Left ventricle myocardium superior (tissue), 1 donor: ENCODE data around the gene PAK4. TPM values are rescaled to one million over a fixed set of nuclear protein-coding genes. Genes with fewer than 3 reads are reported as not detected.

ENCODE experiments used
- ATAC-seq: fragments of 200-7000 bp; cut with Tn5 transposase; one replicate; pipeline ENCODE4 v1.9.1; 2020; ENCODE audit warnings: mild to moderate bottlenecking, moderate library complexity
- DNase-seq: peaks from one replicate; pipeline ENCODE4 v3.0.0-alpha.2; 2020
- intact Hi-C: fragments of 100-400 bp; cut with micrococcal nuclease; formaldehyde crosslinking; loops from one replicate; pipeline ENCODE4 v1.11.0; 2022
- total RNA-seq: library from RNA; stranded (reverse); fragmentation: NEBNext Ultra II Directional; extraction: Animal tissue kit (Norgen Biotek cat#: 25700); gene quantifications from one replicate; pipeline ENCODE4 v1.2.1, GENCODE V29; 2021
- donor health status: DM: no; HTN: yes; CAD: no; lungs with severe emphysema.

Gene PAK4
- total RNA-seq, 1 donor from 2014 or later: 17.4 TPM

DNA sequence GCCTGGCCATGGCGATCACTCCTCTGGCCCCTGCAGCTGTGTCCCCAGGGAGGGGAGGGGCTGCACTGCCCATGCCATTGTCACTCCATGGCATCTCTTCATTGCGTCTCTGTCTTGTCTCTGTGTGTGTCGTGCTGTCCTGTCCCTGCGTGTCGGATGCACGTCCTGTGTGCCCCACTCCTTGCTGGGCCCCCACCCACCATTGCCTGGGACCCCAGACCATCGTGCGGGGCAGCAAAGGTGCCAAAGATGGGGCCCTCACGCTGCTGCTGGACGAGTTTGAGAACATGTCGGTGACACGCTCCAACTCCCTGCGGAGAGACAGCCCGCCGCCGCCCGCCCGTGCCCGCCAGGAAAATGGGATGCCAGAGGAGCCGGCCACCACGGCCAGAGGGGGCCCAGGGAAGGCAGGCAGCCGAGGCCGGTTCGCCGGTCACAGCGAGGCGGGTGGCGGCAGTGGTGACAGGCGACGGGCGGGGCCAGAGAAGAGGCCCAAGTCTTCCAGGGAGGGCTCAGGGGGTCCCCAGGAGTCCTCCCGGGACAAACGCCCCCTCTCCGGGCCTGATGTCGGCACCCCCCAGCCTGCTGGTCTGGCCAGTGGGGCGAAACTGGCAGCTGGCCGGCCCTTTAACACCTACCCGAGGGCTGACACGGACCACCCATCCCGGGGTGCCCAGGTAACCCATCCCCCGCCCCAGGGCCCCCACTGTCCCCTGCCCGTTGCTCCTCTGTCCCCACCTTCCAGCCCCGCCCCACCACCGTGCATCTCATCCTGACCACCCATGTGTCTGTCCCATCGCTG, 47.3 kb downstream of the PAK4 start:
- intact Hi-C loops: no loop called here
- DNase-seq (no peak), ATAC-seq (no peak)

DNA sequence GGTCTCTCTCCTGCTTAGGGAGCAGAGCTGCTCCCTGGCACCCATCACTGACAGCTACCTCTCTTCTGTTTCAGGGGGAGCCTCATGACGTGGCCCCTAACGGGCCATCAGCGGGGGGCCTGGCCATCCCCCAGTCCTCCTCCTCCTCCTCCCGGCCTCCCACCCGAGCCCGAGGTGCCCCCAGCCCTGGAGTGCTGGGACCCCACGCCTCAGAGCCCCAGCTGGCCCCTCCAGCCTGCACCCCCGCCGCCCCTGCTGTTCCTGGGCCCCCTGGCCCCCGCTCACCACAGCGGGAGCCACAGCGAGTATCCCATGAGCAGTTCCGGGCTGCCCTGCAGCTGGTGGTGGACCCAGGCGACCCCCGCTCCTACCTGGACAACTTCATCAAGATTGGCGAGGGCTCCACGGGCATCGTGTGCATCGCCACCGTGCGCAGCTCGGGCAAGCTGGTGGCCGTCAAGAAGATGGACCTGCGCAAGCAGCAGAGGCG, 48.0 kb downstream of the PAK4 start:
- ATAC-seq: no peak
- DNase-seq: no peak
- intact Hi-C loops: no loop called here

DNA sequence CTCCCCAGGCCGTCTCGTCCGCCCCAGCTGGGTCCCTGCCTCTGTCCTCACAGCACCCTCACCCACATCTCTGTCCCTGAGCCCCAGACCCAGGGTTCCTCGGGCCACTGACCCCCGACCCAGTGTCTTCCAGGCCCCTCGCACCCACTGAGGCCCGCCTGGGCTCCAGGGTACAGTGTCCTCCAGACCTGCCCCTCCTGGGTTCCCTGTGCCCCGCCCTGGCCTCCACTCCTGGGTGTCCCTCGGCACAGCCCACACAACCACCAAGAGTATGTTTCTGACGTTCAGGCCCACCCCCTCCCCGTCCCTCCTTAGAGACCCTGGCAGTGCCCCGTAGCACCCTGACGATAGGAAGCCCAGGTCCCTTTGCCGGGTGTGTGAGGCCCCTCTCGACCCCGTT, 48.6 kb downstream of the PAK4 start:
- DNase-seq (no peak), ATAC-seq (no peak)
- intact Hi-C loops: no loop called here

DNA sequence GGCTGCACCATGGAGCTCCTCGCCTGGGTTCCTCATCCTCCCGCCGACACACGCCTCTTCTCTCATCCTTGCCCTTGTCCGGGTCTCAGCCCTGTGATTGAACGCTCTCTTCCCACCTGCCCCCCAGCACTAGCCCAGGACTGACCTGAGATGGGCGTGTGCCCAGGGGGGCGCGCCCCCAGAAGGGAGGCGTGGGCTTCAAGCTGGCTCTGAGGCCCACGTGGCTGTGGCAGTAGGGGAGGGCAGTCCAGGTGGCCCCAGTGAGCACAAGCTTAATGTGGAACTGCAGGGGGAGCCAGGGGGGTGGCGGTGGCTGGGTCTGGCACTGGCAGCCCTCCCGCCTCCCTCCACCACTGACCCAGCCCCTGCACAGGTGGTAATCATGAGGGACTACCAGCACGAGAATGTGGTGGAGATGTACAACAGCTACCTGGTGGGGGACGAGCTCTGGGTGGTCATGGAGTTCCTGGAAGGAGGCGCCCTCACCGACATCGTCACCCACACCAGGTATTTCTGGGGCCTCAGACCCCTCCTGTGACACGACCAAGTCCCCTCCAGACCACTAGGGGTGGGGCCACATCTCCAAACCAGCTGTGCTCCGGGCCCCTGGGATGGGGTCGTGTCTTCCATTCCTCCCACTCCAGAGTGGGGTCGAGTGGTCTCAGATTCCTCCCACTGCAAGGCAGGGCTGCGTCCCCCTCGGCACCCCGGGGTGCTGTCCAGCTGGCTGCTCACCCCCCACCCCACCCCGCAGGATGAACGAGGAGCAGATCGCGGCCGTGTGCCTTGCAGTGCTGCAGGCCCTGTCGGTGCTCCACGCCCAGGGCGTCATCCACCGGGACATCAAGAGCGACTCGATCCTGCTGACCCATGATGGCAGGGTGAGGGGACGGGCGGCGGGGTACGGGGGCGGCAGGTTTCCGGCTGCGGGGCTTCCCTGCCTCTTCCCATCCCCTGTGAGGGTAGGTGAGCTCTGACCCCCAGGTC, 49.3 kb downstream of the PAK4 start:
- intact Hi-C loops: no loop called here
- no peak for DNase-seq
- ATAC-seq: no peak

DNA sequence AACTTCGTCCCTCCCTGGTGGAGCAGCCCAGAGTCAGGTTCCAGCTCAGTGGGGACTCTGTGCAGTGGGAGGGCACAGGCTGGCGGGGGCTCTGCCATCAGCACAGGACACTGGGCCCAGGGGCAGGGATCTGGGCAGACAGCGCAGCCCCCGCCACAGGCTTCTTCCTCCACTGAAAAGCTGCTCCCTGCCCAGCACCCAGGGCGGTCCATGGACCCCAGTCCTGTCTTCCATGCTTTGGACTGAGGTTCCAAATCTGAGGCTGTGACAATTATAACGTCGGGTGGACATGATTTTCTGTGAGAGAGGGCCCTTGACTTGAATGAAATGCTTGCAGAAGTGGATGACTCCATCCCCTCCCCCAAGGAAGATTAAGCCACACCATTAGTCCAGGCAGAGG, 50.0 kb downstream of the PAK4 start:
- intact Hi-C loops: no loop called here
- ATAC-seq: no peak
- no peak for DNase-seq

DNA sequence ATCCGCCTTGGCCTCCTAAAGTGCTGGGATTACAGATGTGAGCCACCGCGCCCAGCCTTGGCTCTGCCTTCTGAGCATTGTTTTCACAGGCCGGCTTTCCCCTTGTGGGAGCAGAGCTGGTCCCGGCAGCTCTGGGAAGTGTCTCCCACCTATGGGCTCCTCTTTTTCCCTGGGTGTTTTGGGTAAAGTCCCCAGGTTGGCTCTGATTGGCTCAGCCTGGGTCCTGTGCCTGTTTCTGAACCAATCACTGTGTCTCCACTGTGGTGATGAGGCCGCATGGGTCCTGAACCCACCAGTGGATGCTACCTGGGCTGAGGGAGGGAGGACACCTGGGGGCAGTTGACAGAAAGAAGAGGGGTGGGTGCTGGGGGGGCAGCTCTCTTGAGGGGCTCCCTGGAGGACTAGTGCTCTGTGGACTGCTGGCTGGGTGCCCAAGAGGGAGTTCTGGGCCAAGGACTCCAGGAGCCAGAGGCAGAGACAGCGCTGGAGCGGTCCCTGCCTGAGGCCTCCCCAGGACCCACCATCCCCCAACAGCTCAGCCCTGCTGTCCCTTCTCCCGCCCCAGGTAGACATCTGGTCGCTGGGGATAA, 51.6 kb downstream of the PAK4 start:
- DNase-seq: no peak
- intact Hi-C loops: no loop called here

DNA sequence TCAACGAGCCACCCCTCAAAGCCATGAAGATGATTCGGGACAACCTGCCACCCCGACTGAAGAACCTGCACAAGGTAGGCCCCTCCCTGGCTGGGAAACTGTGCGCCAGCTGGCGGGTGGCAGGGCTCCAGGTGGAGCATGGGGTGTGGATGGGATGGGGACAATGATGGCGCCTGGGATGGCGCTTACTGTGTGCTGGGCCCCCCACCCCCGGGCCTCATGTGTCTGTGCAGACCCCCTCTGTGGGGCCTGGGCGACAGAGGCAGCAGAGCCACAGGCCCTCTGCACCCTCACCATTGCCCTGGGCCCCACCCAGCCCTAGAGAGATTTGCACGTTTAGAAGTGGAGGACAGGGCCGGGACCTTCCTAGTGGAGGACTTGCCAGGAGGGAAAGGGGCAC, 52.1 kb downstream of the PAK4 start:
- intact Hi-C loops: no loop called here
- ATAC-seq (no peak), DNase-seq (no peak)

More for the DNA sequence above, 51.6 kb downstream of the PAK4 start:
- no peak for ATAC-seq

DNA sequence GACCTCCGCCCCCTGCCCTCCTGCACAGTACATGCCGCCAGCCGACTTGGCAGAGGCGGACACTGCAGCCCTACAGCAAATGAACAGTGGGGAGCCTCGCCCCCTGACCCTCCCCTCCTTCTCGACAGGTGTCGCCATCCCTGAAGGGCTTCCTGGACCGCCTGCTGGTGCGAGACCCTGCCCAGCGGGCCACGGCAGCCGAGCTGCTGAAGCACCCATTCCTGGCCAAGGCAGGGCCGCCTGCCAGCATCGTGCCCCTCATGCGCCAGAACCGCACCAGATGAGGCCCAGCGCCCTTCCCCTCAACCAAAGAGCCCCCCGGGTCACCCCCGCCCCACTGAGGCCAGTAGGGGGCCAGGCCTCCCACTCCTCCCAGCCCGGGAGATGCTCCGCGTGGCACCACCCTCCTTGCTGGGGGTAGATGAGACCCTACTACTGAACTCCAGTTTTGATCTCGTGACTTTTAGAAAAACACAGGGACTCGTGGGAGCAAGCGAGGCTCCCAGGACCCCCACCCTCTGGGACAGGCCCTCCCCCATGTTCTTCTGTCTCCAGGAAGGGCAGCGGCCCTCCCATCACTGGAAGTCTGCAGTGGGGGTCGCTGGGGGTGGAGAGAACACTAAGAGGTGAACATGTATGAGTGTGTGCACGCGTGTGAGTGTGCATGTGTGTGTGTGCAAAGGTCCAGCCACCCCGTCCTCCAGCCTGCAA, 52.9 kb downstream of the PAK4 start:
- ATAC-seq (no peak), DNase-seq (no peak)
- intact Hi-C loops: no loop called here

DNA sequence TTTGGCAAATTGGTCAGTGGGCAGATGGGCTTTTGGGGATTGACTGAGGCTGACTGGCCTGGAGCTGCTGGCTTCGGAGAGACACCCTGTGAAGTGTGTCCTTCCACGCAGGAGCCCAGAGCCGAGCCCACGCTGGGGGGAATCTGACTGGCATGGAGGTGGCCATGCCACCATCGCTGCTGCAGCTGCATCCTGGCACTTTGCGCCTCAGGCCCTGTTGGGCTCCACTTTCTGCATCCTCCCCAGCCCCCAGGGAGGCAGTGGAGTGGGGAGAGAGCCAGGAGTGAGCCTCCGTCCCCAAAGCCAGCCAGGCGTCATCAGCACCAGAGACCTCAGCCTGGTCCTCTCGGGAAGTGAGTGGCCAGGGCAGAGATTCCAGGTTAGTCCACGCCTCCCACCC, 54.2 kb downstream of the PAK4 start:
- intact Hi-C loops: loop anchor here (10.0 kb wide), 1 partner anchor 65 kb away; no protein-coding TSS in a partner anchor
- no peak for DNase-seq

DNA sequence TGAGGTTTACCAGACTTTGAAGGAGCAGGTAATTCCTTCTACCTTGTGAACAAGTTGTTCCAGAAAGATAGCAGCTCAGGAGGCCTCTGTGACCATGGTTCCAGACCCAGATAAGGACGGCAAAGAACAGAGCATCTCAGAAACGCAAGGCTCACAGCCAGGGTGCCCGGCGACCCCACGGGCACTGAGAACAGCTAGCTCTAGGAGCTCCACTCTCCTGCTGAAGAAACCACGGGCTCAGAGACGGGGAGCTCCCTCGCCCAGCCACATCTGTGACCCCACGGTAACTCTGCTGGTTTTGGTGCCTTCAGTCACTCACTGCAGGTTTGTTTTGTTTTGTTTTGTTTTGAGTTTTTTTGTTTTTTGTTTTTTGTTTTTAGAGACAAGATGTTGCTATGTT, 55.2 kb downstream of the PAK4 start:
- ATAC-seq (no peak), DNase-seq (no peak)
- intact Hi-C loops: loop anchor here (10.0 kb wide), 1 partner anchor 66 kb away; no protein-coding TSS in a partner anchor

More for the DNA sequence above, 54.2 kb downstream of the PAK4 start:
- ATAC-seq: no peak

DNA sequence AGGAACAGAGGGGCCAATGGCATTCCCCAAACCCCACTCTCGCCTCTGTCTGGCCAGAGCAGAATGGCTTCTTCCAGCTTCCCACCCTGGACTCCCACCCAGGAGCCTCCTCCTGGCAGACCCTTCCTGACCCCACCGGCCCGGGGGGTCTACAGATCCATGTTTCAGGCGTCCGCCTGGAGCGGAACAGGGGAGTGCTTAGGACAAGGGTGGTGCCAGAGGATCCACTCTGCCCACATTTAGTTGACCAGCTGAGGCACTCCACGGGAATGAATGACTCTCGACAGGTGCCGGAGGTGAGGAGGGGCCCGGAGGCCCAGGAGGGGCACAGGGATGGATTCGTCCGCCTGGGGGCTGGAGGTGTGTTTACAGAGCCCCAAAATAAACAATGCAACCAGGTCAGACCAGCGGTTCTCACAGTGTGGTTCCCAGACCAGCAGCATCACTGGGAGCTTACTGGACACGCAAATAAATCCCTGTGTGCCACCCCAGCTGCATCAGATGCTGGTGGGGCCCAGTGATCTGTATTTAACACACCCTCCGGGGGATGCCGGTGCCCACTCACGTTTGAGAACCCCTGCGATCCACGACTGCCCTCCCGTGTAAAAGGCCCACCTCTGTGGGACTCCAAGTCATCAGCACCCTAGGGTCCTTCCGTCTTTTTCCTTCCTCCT, 56.1 kb downstream of the PAK4 start:
- intact Hi-C loops: loop anchor here (10.0 kb wide), 1 partner anchor 67 kb away; no protein-coding TSS in a partner anchor
- DNase-seq (no peak), ATAC-seq (no peak)

DNA sequence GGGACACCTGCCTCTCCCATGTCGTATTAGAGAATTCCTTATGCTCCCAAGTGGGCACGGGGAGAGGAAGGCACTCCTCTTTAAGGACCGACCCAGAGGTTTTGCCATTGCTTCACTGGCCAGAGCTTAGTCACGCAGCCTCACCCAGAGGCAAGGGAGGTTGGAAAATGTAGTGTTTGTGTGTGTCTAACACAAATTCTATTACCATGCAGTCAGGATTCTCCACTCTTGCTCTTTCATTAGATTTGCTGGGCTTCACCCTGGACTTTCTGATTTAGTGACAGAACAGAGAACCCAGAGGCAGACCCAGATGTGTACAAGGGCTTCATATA, 56.6 kb downstream of the PAK4 start:
- DNase-seq (no peak), ATAC-seq (no peak)
- intact Hi-C loops: loop anchor here (10.0 kb wide), 1 partner anchor 67 kb away; no protein-coding TSS in a partner anchor

DNA sequence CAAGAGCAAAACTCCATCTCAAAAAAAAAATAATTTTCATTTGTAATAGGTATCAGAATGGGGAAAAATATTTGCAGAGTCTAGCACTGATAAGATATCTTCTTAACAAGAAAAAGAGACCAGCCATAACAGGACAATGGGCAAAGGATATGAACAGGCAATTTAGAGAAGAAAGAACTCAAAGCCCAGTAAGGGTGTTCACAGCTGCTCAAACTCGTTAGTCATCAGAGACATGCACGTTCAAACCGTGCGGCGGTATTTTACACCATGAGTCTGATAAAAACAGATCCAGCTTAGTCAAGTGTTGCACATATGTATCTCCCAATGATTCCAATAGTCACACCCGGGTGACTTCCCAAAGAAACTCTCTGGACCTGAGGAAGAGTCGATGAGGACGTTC, 57.5 kb downstream of the PAK4 start:
- DNase-seq (no peak), ATAC-seq (no peak)
- intact Hi-C loops: loop anchor here (10.0 kb wide), 1 partner anchor 68 kb away; no protein-coding TSS in a partner anchor

DNA sequence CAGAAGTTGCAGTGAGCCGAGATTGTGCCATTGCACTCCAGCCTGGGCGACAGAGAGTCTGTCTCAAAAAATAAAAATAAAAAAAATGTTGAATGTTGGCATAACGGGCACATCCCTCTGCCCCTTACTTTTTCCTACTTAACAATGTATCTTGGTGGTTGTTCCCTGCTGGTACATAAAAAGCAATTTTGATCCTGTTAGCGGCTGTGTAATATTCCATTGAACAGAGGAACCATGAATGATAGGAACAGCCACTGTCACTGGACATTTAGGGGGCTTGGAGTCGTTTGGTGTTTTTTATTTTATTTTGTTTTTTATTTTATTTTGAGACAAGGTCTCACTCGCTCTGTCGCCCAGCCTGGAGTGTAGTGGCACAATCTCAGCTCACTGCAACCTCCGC, 60.8 kb downstream of the PAK4 start:
- no peak for ATAC-seq
- intact Hi-C loops: loop anchor here (10.0 kb wide), 1 partner anchor 72 kb away; no protein-coding TSS in a partner anchor
- no peak for DNase-seq

DNA sequence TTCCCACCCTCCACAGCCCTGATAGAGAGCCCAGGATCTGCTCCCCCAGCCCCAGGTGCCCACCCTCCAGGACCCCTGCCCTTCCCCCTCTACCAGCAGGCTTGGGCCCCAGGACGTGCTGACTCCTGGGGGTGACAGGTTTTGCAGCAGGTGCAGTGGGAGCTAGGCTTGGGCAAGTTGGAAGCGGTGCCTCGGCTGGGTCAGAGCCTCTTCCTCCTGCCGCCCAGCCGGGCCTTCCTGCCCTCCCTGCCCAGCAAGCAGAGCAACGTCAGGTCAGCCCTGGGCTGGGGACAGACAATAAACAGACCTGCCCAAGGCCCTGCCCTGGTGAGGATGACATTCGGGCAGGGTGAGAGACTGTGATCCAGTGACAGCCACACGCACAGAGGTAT, 62.0 kb downstream of the PAK4 start:
- peak; percentile 34 for ATAC-seq
- no peak for DNase-seq
- intact Hi-C loops: loop anchor here (10.0 kb wide), 1 partner anchor 73 kb away; no protein-coding TSS in a partner anchor

DNA sequence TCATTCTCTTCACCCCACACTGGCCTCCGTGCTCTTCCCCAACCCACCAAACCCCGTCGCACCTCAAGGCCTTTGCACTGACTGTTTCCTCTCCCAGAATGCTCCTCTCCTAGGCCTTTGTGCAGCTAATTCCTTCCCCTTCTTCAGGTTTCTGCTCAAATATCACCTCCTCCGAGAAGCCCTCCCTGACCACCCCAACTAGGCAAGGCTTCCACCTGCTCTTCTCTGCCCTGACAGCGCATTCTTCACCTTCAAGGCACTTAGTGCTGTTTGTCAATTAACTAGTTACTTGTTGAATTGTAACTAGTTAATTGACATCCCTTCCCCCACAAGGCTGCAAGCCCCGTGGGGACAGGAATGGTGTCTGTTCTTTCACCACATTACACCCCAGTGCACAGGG, 63.4 kb downstream of the PAK4 start:
- no peak for ATAC-seq
- no peak for DNase-seq
- intact Hi-C loops: loop anchor here (10.0 kb wide), 1 partner anchor 74 kb away; no protein-coding TSS in a partner anchor

DNA sequence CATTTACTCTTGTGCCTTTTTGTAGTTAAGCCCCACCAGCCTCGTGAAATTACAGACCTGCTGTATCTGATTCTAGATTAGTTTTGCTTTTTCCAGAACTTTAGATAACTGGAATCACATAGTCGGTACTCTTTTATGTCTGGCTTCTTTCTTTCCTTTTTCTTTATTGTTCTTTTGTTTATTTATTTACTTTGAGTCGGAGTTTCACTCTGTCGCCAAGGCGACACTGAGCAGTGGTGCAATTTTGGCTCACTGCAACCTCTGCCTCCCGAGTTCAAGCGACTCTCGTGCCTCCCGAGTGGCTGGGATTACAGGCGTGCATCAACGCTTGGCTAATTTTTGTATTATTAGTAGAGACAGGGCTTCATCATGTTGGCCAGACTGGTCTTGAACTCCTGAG, 65.2 kb downstream of the PAK4 start:
- no peak for ATAC-seq
- no peak for DNase-seq
- intact Hi-C loops: no loop called here

DNA sequence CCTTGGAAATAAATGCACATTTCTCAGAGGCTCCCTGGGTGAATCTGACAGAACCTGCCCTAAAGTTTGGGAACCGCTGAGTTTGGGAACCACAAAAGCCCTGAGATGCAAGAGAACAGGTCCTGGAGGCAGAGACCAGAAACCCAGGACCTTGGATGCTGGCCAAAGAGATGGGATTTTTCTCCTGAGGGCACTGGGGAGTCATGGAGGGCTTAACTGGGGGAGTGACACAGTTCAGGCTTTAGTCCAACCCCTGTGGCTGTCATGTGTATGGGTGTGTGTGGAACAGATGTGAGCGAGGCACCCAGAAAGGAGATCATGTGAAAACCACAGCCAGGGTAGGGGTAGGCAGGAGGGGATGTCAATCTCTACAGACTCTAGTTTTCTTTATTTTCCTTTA, 67.3 kb downstream of the PAK4 start:
- DNase-seq: no peak
- intact Hi-C loops: no loop called here
- ATAC-seq: no peak
